GM10266 (cell line): ENCODE measurements around the gene SLC24A3.

Experiments
- DNase-seq: peaks from one replicate; pipeline ENCODE4 v3.0.0; 2012; ENCODE audit errors: extremely low spot score
- CTCF ChIP-seq: IDR thresholded peaks from 2 replicates; pipeline ENCODE4 v1.5.1; 2012; ENCODE audit warnings: mild to moderate bottlenecking, low read depth; ENCODE audit not compliant: control insufficient read depth, insufficient read depth; ENCODE audit errors: missing control alignments

The SLC24A3 gene

GRCh38 chr20:19642860-19643259, 430.4 kb downstream of the SLC24A3 start:
- DNase-seq: no peak
- no peak for TF ChIP-seq CTCF

- no peak for DNase-seq
- TF ChIP-seq CTCF: no peak
These were observed 431.6 kb downstream of the SLC24A3 start for GRCh38 chr20:19644085-19644484.

GRCh38 chr20:19646963-19647362, 434.5 kb downstream of the SLC24A3 start:
- TF ChIP-seq CTCF: no peak
- DNase-seq: no peak

- no peak for DNase-seq
- no peak for TF ChIP-seq CTCF
These were observed 435.6 kb downstream of the SLC24A3 start for GRCh38 chr20:19648024-19648423.

- no peak for TF ChIP-seq CTCF
- DNase-seq: no peak
These were observed 436.6 kb downstream of the SLC24A3 start for GRCh38 chr20:19649041-19649440.

GRCh38 chr20:19652591-19653026, 440.2 kb downstream of the SLC24A3 start:
- DNase-seq: no peak
- no peak for TF ChIP-seq CTCF

- no peak for DNase-seq
- TF ChIP-seq CTCF: no peak
These were observed 440.9 kb downstream of the SLC24A3 start for GRCh38 chr20:19653327-19653726.
